Thymus (tissue), 2 donors: ENCODE measurements around the gene TMEM259. TPM values are rescaled to one million over a fixed set of nuclear protein-coding genes. Genes with fewer than 3 reads are reported as not detected.

Experiments
- polyA plus RNA-seq: library from polyadenylated mRNA; stranded (reverse); fragments of 200-250 nt; gene quantifications from one replicate; pipeline ENCODE4 v1.2.3, GENCODE V29; 2013
- total RNA-seq: library from RNA; stranded (reverse); fragments of 120-200 nt; gene quantifications from one replicate; pipeline ENCODE4 v1.2.4, GENCODE V29; 2013
- donor health status: healthy.

Gene TMEM259
- total and polyA plus RNA-seq, 2 donors: 73.1 to 359 TPM

Other genes with a start within 250 kb of the TMEM259 start
- 75.1 TPM for gene PTBP1, start 223.7 kb downstream of the TMEM259 start, total RNA-seq
- 129 TPM for gene PTBP1, start 223.7 kb downstream of the TMEM259 start, polyA plus RNA-seq
- 0.19 TPM for gene PLPPR3, start 199.2 kb downstream of the TMEM259 start, total RNA-seq
- 0.16 TPM for gene PLPPR3, start 199.2 kb downstream of the TMEM259 start, polyA plus RNA-seq
- 6.1 TPM for gene AZU1, start 193.3 kb downstream of the TMEM259 start, total RNA-seq
- 5.7 TPM for gene AZU1, start 193.3 kb downstream of the TMEM259 start, polyA plus RNA-seq
- gene PRTN3, start 180.1 kb downstream of the TMEM259 start, total RNA-seq: 25.2 TPM
- 15.4 TPM for gene PRTN3, start 180.1 kb downstream of the TMEM259 start, polyA plus RNA-seq
- gene ELANE, start 168.8 kb downstream of the TMEM259 start, total RNA-seq: 7.7 TPM
- gene ELANE, start 168.8 kb downstream of the TMEM259 start, polyA plus RNA-seq: 11.2 TPM
- gene CFD, start 161.5 kb downstream of the TMEM259 start, total RNA-seq: 6.3 TPM
- 40.0 TPM for gene CFD, start 161.5 kb downstream of the TMEM259 start, polyA plus RNA-seq
- 8.9 TPM for gene MED16, start 127.9 kb downstream of the TMEM259 start, total RNA-seq
- 64.4 TPM for gene MED16, start 127.9 kb downstream of the TMEM259 start, polyA plus RNA-seq
- not detected for gene RNU6-9, start 127.6 kb downstream of the TMEM259 start, total RNA-seq
- not detected for gene RNU6-9, start 127.6 kb downstream of the TMEM259 start, polyA plus RNA-seq
- 25.7 TPM for gene R3HDM4, start 107.9 kb downstream of the TMEM259 start, total RNA-seq
- gene R3HDM4, start 107.9 kb downstream of the TMEM259 start, polyA plus RNA-seq: 102 TPM
- 0.24 TPM for gene KISS1R, start 103.8 kb downstream of the TMEM259 start, total RNA-seq
- gene KISS1R, start 103.8 kb downstream of the TMEM259 start, polyA plus RNA-seq: 0.14 TPM
- 8.8 TPM for gene ARID3A, start 95.1 kb downstream of the TMEM259 start, total RNA-seq
- gene ARID3A, start 95.1 kb downstream of the TMEM259 start, polyA plus RNA-seq: 4.4 TPM
- 34.0 TPM for gene WDR18, start 36.8 kb downstream of the TMEM259 start, total RNA-seq
- gene WDR18, start 36.8 kb downstream of the TMEM259 start, polyA plus RNA-seq: 56.0 TPM
- under 0.01 TPM for gene GRIN3B, start 20.7 kb downstream of the TMEM259 start, total RNA-seq
- gene GRIN3B, start 20.7 kb downstream of the TMEM259 start, polyA plus RNA-seq: 0.09 TPM
- gene RNU6-2, start 399 bp upstream of the TMEM259 start, total RNA-seq: not detected
- gene RNU6-2, start 399 bp upstream of the TMEM259 start, polyA plus RNA-seq: not detected
- gene CNN2, start 5.5 kb upstream of the TMEM259 start, total RNA-seq: 55.9 TPM
- 127 TPM for gene CNN2, start 5.5 kb upstream of the TMEM259 start, polyA plus RNA-seq
- gene ABCA7, start 19.0 kb upstream of the TMEM259 start, total RNA-seq: 23.4 TPM
- gene ABCA7, start 19.0 kb upstream of the TMEM259 start, polyA plus RNA-seq: 315 TPM
- 118 TPM for gene ARHGAP45, start 46.0 kb upstream of the TMEM259 start, total RNA-seq
- 295 TPM for gene ARHGAP45, start 46.0 kb upstream of the TMEM259 start, polyA plus RNA-seq
- 79.0 TPM for gene POLR2E, start 74.3 kb upstream of the TMEM259 start, total RNA-seq
- gene POLR2E, start 74.3 kb upstream of the TMEM259 start, polyA plus RNA-seq: 84.0 TPM
- gene GPX4, start 82.9 kb upstream of the TMEM259 start, total RNA-seq: 194 TPM
- gene GPX4, start 82.9 kb upstream of the TMEM259 start, polyA plus RNA-seq: 546 TPM
- 15.4 TPM for gene SBNO2, start 153.1 kb upstream of the TMEM259 start, total RNA-seq
- gene SBNO2, start 153.1 kb upstream of the TMEM259 start, polyA plus RNA-seq: 62.4 TPM
- gene STK11, start 184.7 kb upstream of the TMEM259 start, total RNA-seq: 42.5 TPM
- 60.2 TPM for gene STK11, start 184.7 kb upstream of the TMEM259 start, polyA plus RNA-seq
- gene CBARP, start 216.9 kb upstream of the TMEM259 start, total RNA-seq: 0.09 TPM
- gene CBARP, start 216.9 kb upstream of the TMEM259 start, polyA plus RNA-seq: 0.37 TPM
- gene ATP5F1D, start 220.6 kb upstream of the TMEM259 start, total RNA-seq: 47.6 TPM
- 150 TPM for gene ATP5F1D, start 220.6 kb upstream of the TMEM259 start, polyA plus RNA-seq
- 8.7 TPM for gene MIDN, start 227.5 kb upstream of the TMEM259 start, total RNA-seq
- 55.1 TPM for gene MIDN, start 227.5 kb upstream of the TMEM259 start, polyA plus RNA-seq
- 229 TPM for gene CIRBP, start 248.2 kb upstream of the TMEM259 start, total RNA-seq
- gene CIRBP, start 248.2 kb upstream of the TMEM259 start, polyA plus RNA-seq: 693 TPM